Lower leg skin (tissue), 3 donors: ENCODE results near the gene AGER.

Experiments used
- POLR2A ChIP-seq, 2 donors: fragments of 450-650 bp; IDR thresholded peaks; one replicate each; pipeline ENCODE4 v1.6.1; 2016 to 2017; ENCODE audit warnings: antibody characterized with exemption in 2 of 2, mild to moderate bottlenecking in 1 of 2, moderate library complexity in 1 of 2
- TF ChIP-seq, protein P1 (sequence below), 3 donors: fragments of 450-650 bp; IDR thresholded peaks; one replicate each; pipeline ENCODE4 v1.5.1; 2016; ENCODE audit warnings: antibody characterized with exemption in 3 of 3, mild to moderate bottlenecking in 3 of 3, moderate library complexity in 2 of 3

- TF ChIP-seq, protein P1, sequence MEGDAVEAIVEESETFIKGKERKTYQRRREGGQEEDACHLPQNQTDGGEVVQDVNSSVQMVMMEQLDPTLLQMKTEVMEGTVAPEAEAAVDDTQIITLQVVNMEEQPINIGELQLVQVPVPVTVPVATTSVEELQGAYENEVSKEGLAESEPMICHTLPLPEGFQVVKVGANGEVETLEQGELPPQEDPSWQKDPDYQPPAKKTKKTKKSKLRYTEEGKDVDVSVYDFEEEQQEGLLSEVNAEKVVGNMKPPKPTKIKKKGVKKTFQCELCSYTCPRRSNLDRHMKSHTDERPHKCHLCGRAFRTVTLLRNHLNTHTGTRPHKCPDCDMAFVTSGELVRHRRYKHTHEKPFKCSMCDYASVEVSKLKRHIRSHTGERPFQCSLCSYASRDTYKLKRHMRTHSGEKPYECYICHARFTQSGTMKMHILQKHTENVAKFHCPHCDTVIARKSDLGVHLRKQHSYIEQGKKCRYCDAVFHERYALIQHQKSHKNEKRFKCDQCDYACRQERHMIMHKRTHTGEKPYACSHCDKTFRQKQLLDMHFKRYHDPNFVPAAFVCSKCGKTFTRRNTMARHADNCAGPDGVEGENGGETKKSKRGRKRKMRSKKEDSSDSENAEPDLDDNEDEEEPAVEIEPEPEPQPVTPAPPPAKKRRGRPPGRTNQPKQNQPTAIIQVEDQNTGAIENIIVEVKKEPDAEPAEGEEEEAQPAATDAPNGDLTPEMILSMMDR (IDR thresholded peaks at IDR 0.05), result no peak
- no peak for TF ChIP-seq POLR2A (IDR thresholded peaks at IDR 0.05)
Observed at GRCh38 chr6:32179766-32180405, 4.2 kb downstream of the AGER start.
